ENCODE measurements around the gene SCART1.
"Not testable (repeated sequence)": the region's sequence is repeated elsewhere in the genome, so short reads cannot be mapped to it uniquely, and the experiment has no call there.

The SCART1 gene

DNA sequence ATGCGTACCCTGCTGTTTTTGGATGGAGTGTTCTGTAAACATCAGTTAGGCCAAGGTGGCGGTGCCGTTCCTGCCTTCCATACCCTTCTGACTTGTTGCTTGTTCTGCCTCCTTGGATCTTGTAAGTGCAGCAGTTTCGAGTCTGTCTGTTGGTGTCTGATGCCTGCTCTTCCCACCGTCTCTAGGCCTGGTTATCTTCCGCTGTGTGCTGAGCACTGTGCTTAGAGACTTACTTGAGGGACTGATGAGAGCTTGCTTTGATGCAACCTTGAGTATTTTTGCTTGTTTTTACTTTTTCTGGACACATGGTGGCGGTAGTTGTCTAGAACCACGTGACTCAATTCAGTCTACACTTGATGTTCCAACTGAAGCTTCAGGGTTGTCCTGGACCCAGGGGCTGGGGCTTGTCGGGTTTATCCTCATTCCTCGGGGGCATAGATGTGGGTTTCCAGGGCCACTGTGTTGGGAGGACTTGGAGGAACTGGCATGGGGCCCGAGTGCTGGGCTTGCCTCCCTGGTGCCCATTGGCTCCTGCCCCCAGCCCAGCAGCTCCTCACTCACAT is 15.0 kb upstream of the SCART1 start:
- TF ChIP-seq, protein P1, sequence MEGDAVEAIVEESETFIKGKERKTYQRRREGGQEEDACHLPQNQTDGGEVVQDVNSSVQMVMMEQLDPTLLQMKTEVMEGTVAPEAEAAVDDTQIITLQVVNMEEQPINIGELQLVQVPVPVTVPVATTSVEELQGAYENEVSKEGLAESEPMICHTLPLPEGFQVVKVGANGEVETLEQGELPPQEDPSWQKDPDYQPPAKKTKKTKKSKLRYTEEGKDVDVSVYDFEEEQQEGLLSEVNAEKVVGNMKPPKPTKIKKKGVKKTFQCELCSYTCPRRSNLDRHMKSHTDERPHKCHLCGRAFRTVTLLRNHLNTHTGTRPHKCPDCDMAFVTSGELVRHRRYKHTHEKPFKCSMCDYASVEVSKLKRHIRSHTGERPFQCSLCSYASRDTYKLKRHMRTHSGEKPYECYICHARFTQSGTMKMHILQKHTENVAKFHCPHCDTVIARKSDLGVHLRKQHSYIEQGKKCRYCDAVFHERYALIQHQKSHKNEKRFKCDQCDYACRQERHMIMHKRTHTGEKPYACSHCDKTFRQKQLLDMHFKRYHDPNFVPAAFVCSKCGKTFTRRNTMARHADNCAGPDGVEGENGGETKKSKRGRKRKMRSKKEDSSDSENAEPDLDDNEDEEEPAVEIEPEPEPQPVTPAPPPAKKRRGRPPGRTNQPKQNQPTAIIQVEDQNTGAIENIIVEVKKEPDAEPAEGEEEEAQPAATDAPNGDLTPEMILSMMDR (IDR thresholded peaks at IDR 0.05; ENCODE audit: low read depth, low read length, poor library complexity, severe bottlenecking): peak; percentile 76
- no peak for TF ChIP-seq EZH2phosphoT487 (IDR thresholded peaks at IDR 0.05; ENCODE audit: borderline replicate concordance, low read length)
- H3K9me3 ChIP-seq (ENCODE audit: control insufficient read depth, insufficient read depth, low read length): peaks cover 3% of the 10 kb centered on the region; the same call in 1 of the 2 replicates
- H3K4me1 ChIP-seq (ENCODE audit: control insufficient read depth, low read length): no peaks in the 10 kb centered on the region
- no peaks in the 10 kb centered on the region for H3K27me3 ChIP-seq (ENCODE audit: control insufficient read depth, low read length)
- H3K4me2 ChIP-seq (ENCODE audit: low read length): no peak overlapping the region
- no peaks in the 10 kb centered on the region for H3K9me2 ChIP-seq (replicated peaks; ENCODE audit: control insufficient read depth, low read length)
- H3K4me3 ChIP-seq (ENCODE audit: low read length): no peak overlapping the region
- H3K79me2 ChIP-seq (ENCODE audit: control insufficient read depth, low read length): no peaks in the 10 kb centered on the region
- H3F3A ChIP-seq (ENCODE audit: control insufficient read depth, insufficient read depth): no peaks in the 10 kb centered on the region
- H4K20me1 ChIP-seq (ENCODE audit: control insufficient read depth, insufficient read depth, low read depth, low read length): no peaks in the 10 kb centered on the region
- no peak overlapping the region for H3K27ac ChIP-seq (ENCODE audit: low read depth, low read length)
- no peaks in the 10 kb centered on the region for H3K36me3 ChIP-seq (ENCODE audit: control insufficient read depth, low read length)

DNA sequence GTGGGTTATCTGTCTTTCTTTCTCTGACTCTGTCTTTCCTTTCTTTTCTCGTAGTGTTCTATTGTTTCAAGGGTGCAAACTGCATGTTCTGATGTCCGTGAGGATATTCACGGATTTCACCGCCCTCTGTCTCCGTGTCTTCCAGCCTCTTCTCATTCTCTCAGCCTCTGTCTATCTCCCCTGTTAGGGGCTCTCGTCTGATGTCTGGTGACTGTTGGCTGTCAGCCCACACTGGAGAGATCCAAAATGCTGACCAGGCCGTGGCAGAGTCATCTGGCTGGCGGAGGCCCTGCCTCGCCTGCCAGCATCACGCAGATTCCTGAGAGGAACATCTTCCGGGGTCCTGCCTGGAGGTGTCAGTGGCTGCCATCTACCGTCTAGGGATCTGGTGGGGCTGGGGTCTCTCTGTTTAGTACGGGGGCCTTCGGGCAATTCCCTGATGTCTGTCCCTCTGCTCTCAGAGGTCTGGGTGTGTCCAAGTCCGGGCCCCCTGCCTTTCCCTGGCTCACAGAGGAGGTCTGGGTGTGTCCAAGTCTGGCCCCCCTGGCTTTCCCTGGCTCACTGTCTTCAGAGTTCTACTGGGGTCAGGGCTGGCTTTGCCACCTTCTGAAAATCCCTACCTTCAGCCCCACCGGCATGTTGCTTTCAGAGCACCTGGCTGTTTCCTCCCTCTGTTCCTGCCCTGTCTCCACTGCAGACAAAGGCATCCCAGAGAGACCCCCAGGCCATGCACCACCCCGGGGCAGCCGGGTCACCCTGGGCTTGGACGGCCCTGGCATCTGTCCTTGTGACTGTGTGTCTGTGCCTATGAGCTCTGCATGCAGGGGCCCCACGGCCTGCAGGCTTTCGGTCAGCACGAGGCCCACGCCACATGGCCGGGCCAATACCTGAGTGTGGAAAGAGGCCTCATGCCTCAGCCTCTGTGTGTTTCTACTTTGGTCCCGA is 14.0 kb upstream of the SCART1 start:
- H3F3A ChIP-seq (ENCODE audit: control insufficient read depth, insufficient read depth): no peaks in the 10 kb centered on the region

DNA sequence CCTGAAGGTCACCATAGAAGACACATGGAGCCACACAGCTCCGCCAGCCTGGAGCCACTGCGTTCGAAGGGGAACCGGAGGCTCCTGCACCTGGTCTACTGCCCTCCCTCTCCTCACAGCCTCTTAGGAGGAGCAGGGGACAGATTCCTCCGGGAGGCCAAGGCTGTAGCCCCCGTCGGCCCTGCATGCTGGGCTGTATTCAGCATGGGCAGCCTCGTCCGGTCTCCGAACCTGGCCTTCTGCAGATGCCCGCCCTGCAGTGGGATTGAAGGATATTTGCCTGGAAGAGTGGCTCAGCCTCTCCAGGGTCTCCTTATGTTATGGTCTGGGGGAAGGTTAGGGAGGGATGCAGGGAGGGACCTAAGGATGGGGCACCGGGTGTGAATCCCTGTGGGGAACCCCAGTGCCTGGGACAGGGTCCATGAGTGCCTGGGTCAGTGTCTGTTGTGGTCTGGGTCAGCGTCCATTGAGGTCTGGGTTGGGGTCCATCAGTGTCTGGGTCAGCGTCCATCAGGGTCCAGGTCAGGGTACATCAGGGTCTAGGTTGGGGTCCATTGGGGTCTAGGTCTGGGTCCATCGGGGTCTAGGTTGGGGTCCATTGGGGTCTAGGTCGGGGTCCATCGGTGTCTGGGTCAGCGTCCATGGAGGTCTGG is 13.0 kb upstream of the SCART1 start:
- Histone ChIP-seq H3K4me2 (ENCODE audit: low read length) (no peak overlapping the region), H3F3A (ENCODE audit: control insufficient read depth, insufficient read depth) (no peaks in the 10 kb centered on the region), H3K79me2 (ENCODE audit: control insufficient read depth, low read length) (no peaks in the 10 kb centered on the region), H4K20me1 (ENCODE audit: control insufficient read depth, insufficient read depth, low read depth, low read length) (no peaks in the 10 kb centered on the region), H3K36me3 (ENCODE audit: control insufficient read depth, low read length) (no peaks in the 10 kb centered on the region), H3K27ac (ENCODE audit: low read depth, low read length) (no peak overlapping the region), H3K4me1 (ENCODE audit: control insufficient read depth, low read length) (no peaks in the 10 kb centered on the region), H3K4me3 (ENCODE audit: low read length) (no peak overlapping the region), H3K9me3 (ENCODE audit: control insufficient read depth, insufficient read depth, low read length) (peaks cover 15% of the 10 kb centered on the region; the same call in 1 of the 2 replicates), H3K27me3 (ENCODE audit: control insufficient read depth, low read length) (no peaks in the 10 kb centered on the region), H3K9me2 (replicated peaks; ENCODE audit: control insufficient read depth, low read length) (no peaks in the 10 kb centered on the region)
- TF ChIP-seq, protein P1 (IDR thresholded peaks at IDR 0.05; ENCODE audit: low read depth, low read length, poor library complexity, severe bottlenecking): no peak
- no peak for TF ChIP-seq EZH2phosphoT487 (IDR thresholded peaks at IDR 0.05; ENCODE audit: borderline replicate concordance, low read length)

More for the DNA sequence above, 14.0 kb upstream of the SCART1 start:
- no peaks in the 10 kb centered on the region for H3K79me2 ChIP-seq (ENCODE audit: control insufficient read depth, low read length)
- H3K27ac ChIP-seq (ENCODE audit: low read depth, low read length): no peak overlapping the region
- no peaks in the 10 kb centered on the region for H3K9me2 ChIP-seq (replicated peaks; ENCODE audit: control insufficient read depth, low read length)
- H3K4me1 ChIP-seq (ENCODE audit: control insufficient read depth, low read length): no peaks in the 10 kb centered on the region
- no peaks in the 10 kb centered on the region for H3K36me3 ChIP-seq (ENCODE audit: control insufficient read depth, low read length)
- no peak overlapping the region for H3K4me3 ChIP-seq (ENCODE audit: low read length)
- H3K4me2 ChIP-seq (ENCODE audit: low read length): no peak overlapping the region
- TF ChIP-seq EZH2phosphoT487 (IDR thresholded peaks at IDR 0.05; ENCODE audit: borderline replicate concordance, low read length): no peak
- TF ChIP-seq, protein P1 (IDR thresholded peaks at IDR 0.05; ENCODE audit: low read depth, low read length, poor library complexity, severe bottlenecking): no peak
- H4K20me1 ChIP-seq (ENCODE audit: control insufficient read depth, insufficient read depth, low read depth, low read length): no peaks in the 10 kb centered on the region
- H3K9me3 ChIP-seq (ENCODE audit: control insufficient read depth, insufficient read depth, low read length): peaks cover 7% of the 10 kb centered on the region; the same call in 1 of the 2 replicates
- no peaks in the 10 kb centered on the region for H3K27me3 ChIP-seq (ENCODE audit: control insufficient read depth, low read length)

GRCh38 chr10:133441356-133441755 is 12.4 kb upstream of the SCART1 start:
- not testable (repeated sequence) for H3F3A ChIP-seq (ENCODE audit: control insufficient read depth, insufficient read depth); H3K27ac ChIP-seq (ENCODE audit: low read depth, low read length); H3K36me3 ChIP-seq (ENCODE audit: control insufficient read depth, low read length); H3K4me1 ChIP-seq (ENCODE audit: control insufficient read depth, low read length); H3K27me3 ChIP-seq (ENCODE audit: control insufficient read depth, low read length); H3K9me2 ChIP-seq (replicated peaks; ENCODE audit: control insufficient read depth, low read length); H3K4me2 ChIP-seq (ENCODE audit: low read length); H3K79me2 ChIP-seq (ENCODE audit: control insufficient read depth, low read length); H3K4me3 ChIP-seq (ENCODE audit: low read length); H4K20me1 ChIP-seq (ENCODE audit: control insufficient read depth, insufficient read depth, low read depth, low read length)
- H3K9me3 ChIP-seq (ENCODE audit: control insufficient read depth, insufficient read depth, low read length): peaks cover 16% of the 10 kb centered on the region; the same call in 1 of the 2 replicates
